PC-3 (cell line): ENCODE results near the gene PTPRF. TPM values are rescaled to one million over a fixed set of nuclear protein-coding genes. Genes with fewer than 3 reads are reported as not detected.

Experiments
- ATAC-seq: fragments of 200-7000 bp; cut with Tn5 transposase; 2 replicates; pipeline ENCODE4 v1.9.1; 2020; ENCODE audit warnings: mild to moderate bottlenecking, moderate library complexity
- BruUV-seq: library from RNA; stranded (reverse); fragments of 400-500 nt; replicated peaks from 2 replicates; lab custom pipeline; 2021; lab: Mats Ljungman, UMichigan
- CTCF ChIA-PET: fragments of 300-600 bp; sonication (Branson Sonifier 250); formaldehyde crosslinking; loops from one replicate; lab custom pipeline; 2022; ENCODE audit warnings: antibody characterized with exemption; lab: Charles Lee
- POLR2A ChIA-PET: fragments of 300-600 bp; sonication (Branson Sonifier 250); formaldehyde crosslinking; loops from one replicate; lab custom pipeline; 2022; ENCODE audit warnings: antibody characterized with exemption; ENCODE audit not compliant: unreplicated experiment; lab: Charles Lee
- DNase-seq: peaks from one replicate; pipeline ENCODE4 v3.0.0-alpha.2; 2015
- H2AFZ ChIP-seq: fragments of 300-600 bp; sonication (generic); 2 replicates; pipeline ENCODE4 v1.6.0; 2016; ENCODE audit warnings: antibody characterized with exemption, low read length
- H3F3A ChIP-seq: fragments of 300-600 bp; sonication (generic); one replicate; pipeline ENCODE4 v1.6.0; 2017; ENCODE audit warnings: antibody characterized with exemption, low read length, control low read depth, mild to moderate bottlenecking; ENCODE audit not compliant: unreplicated experiment
- H3K27ac ChIP-seq: fragments of 300-600 bp; sonication (generic); 2 replicates; pipeline ENCODE4 v1.5.1; 2016; ENCODE audit warnings: mild to moderate bottlenecking, low read length
- H3K27me3 ChIP-seq: fragments of 300-600 bp; sonication (generic); 2 replicates; pipeline ENCODE4 v1.6.1; 2016; ENCODE audit warnings: low read length, mixed read lengths
- H3K36me3 ChIP-seq: fragments of 300-600 bp; sonication (generic); 2 replicates; pipeline ENCODE4 v1.6.1; 2016; ENCODE audit warnings: low read depth, mixed run types, low read length, mixed read lengths
- H3K4me1 ChIP-seq: fragments of 300-600 bp; sonication (generic); 2 replicates; pipeline ENCODE4 v1.5.1; 2016; ENCODE audit warnings: low read length; ENCODE audit not compliant: insufficient read depth
- H3K4me2 ChIP-seq: fragments of 300-600 bp; sonication (generic); 2 replicates; pipeline ENCODE4 v1.6.0; 2016; ENCODE audit warnings: low read length
- H3K4me3 ChIP-seq: fragments of 300-600 bp; sonication (generic); 2 replicates; pipeline ENCODE4 v1.5.1; 2016; ENCODE audit warnings: mild to moderate bottlenecking, low read length, mixed read lengths
- H3K79me2 ChIP-seq: fragments of 300-600 bp; sonication (generic); 2 replicates; pipeline ENCODE4 v1.6.1; 2017; ENCODE audit warnings: low read length, mixed read lengths
- H3K9ac ChIP-seq: fragments of 300-600 bp; sonication (generic); 2 replicates; pipeline ENCODE4 v1.6.0; 2016; ENCODE audit warnings: mild to moderate bottlenecking, low read length
- H3K9me2 ChIP-seq: fragments of 300-600 bp; sonication (generic); replicated peaks from 2 replicates; pipeline ENCODE4 v1.6.1; 2016; ENCODE audit warnings: mixed run types, low read length, mixed read lengths
- H3K9me3 ChIP-seq: fragments of 300-600 bp; sonication (generic); 2 replicates; pipeline ENCODE4 v1.6.1; 2016; ENCODE audit warnings: low read length, mixed read lengths
- H4K20me1 ChIP-seq: fragments of 300-600 bp; sonication (generic); 2 replicates; pipeline ENCODE4 v1.6.1; 2016; ENCODE audit warnings: low read length, mixed read lengths
- CTCF ChIP-seq: fragments of 300-600 bp; sonication (generic); conservative IDR thresholded peaks from 2 replicates; pipeline ENCODE4 v1.5.1; 2017; ENCODE audit warnings: antibody characterized with exemption, low read depth, mild to moderate bottlenecking, low read length
- EZH2 ChIP-seq: fragments of 300-600 bp; sonication (generic); IDR thresholded peaks from one replicate; pipeline ENCODE4 v1.6.1; 2017; ENCODE audit warnings: antibody characterized with exemption, mild to moderate bottlenecking, low read length; ENCODE audit not compliant: unreplicated experiment
- EZH2phosphoT487 ChIP-seq: fragments of 300-600 bp; sonication (generic); IDR thresholded peaks from 2 replicates; pipeline ENCODE4 v1.6.1; 2018; ENCODE audit warnings: mild to moderate bottlenecking, antibody characterized with exemption, low read length, borderline replicate concordance
- intact Hi-C: fragments of 100-400 bp; cut with micrococcal nuclease; formaldehyde crosslinking; loops from 2 replicates; pipeline ENCODE4 v1.9.0; 2023
- total RNA-seq: library from RNA; depleted of rRNA; stranded (reverse); fragments of >200 nt; gene quantifications from 2 replicates; pipeline ENCODE4 v1.2.3, GENCODE V29; 2014

PTPRF gene
- total RNA-seq, 1 experiment from 2014 or later = 67.4 TPM

- CTCF ChIA-PET = no interaction called here
- DNase-seq = no peak
- no peaks in the 10 kb centered on the region for H3K27me3 ChIP-seq
Measured at GRCh38 chr1:43586136-43586731, 55.6 kb downstream of the PTPRF start.

DNA sequence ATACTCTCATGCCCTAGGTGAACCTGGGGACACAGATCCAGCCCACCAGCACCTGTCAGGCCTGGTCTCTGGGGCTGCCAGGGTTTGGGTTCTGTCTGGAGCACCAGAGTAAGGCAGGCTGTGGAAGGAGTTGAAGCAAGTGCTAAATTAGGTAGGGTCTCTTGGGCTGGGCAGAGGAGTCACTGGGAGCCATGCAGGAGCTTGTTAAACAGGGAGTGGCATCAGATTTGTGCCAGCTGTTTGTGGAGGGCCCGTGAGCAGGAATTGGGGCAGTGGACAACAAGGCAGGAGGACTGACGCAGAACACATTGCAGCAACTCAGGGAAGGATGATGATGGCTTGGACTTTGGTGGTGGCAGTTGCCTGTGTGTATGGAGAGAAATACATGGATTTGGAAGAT lies 56.3 kb downstream of the PTPRF start:
- no peaks in the 10 kb centered on the region for H4K20me1 ChIP-seq
- H3K79me2 ChIP-seq = no peaks in the 10 kb centered on the region
- H3K4me2 ChIP-seq = no peak overlapping the region
- peaks cover 8% of the 10 kb centered on the region for H3K4me1 ChIP-seq
- intact Hi-C loops = no loop called here
- peaks cover 23% of the 10 kb centered on the region for H3K36me3 ChIP-seq
- H3K9me2 ChIP-seq = no peaks in the 10 kb centered on the region
- H3F3A ChIP-seq = no peaks in the 10 kb centered on the region
- no peaks in the 10 kb centered on the region for H3K27me3 ChIP-seq
- no peaks in the 10 kb centered on the region for H3K9me3 ChIP-seq
- H3K4me3 ChIP-seq = no peak overlapping the region
- ATAC-seq (no peak), DNase-seq (no peak)
- no peak overlapping the region for H3K9ac ChIP-seq
- ChIA-PET CTCF (no interaction called here), POLR2A (no interaction called here)
- H3K27ac ChIP-seq = no peak overlapping the region
- H2AFZ ChIP-seq = no peak overlapping the region
- no TSS peak for BruUV-seq
- TF ChIP-seq EZH2 = no peak
- TF ChIP-seq EZH2phosphoT487 = no peak
- no peak for TF ChIP-seq CTCF

More at GRCh38 chr1:43586136-43586731, 55.6 kb downstream of the PTPRF start:
- H3K9me2 ChIP-seq = no peaks in the 10 kb centered on the region
- no peak overlapping the region for H3K27ac ChIP-seq
- H4K20me1 ChIP-seq = no peaks in the 10 kb centered on the region
- intact Hi-C loops = no loop called here
- POLR2A ChIA-PET = no interaction called here
- BruUV-seq = no TSS peak
- H3K4me2 ChIP-seq = no peak overlapping the region
- no peak overlapping the region for H3K4me3 ChIP-seq
- H3K9me3 ChIP-seq = no peaks in the 10 kb centered on the region
- H3F3A ChIP-seq = no peaks in the 10 kb centered on the region
- no peak overlapping the region for H2AFZ ChIP-seq
- peaks cover 14% of the 10 kb centered on the region for H3K4me1 ChIP-seq
- TF ChIP-seq CTCF (no peak), EZH2phosphoT487 (no peak), EZH2 (no peak)
- H3K79me2 ChIP-seq = no peaks in the 10 kb centered on the region
- peaks cover 23% of the 10 kb centered on the region for H3K36me3 ChIP-seq
- no peak for ATAC-seq
- H3K9ac ChIP-seq = no peak overlapping the region

- Histone ChIP-seq H3K27ac (no peak overlapping the region), H2AFZ (no peak overlapping the region), H3K79me2 (no peaks in the 10 kb centered on the region), H4K20me1 (no peaks in the 10 kb centered on the region), H3K4me1 (peaks cover 3% of the 10 kb centered on the region), H3K9me2 (no peaks in the 10 kb centered on the region), H3K27me3 (no peaks in the 10 kb centered on the region), H3F3A (no peaks in the 10 kb centered on the region), H3K9me3 (no peaks in the 10 kb centered on the region), H3K4me3 (no peak overlapping the region), H3K4me2 (no peak overlapping the region), H3K36me3 (peaks cover 23% of the 10 kb centered on the region), H3K9ac (no peak overlapping the region)
- no TSS peak for BruUV-seq
- POLR2A ChIA-PET = no interaction called here
- intact Hi-C loops = no loop called here
- DNase-seq = no peak
- no peak for ATAC-seq
- TF ChIP-seq EZH2 (no peak), CTCF (no peak), EZH2phosphoT487 (no peak)
- CTCF ChIA-PET = no interaction called here
Measured at GRCh38 chr1:43587594-43587993, 56.9 kb downstream of the PTPRF start.
